Loucy (cell line): Measurements from ENCODE around the gene TGFBR3L.

ENCODE experiments used
- CTCF ChIP-seq: fragments of 200-600 bp; sonication (generic); conservative IDR thresholded peaks from 2 replicates; pipeline ENCODE4 v1.5.1; 2014; ENCODE audit warnings: mild to moderate bottlenecking, antibody characterized with exemption, low read length
- EZH2phosphoT487 ChIP-seq: fragments of 200-600 bp; IDR thresholded peaks from 2 replicates; pipeline ENCODE4 v1.6.1; 2018; ENCODE audit warnings: antibody characterized with exemption, mild to moderate bottlenecking, moderate library complexity, borderline replicate concordance

GRCh38 chr19:7909471-7910067 is 5.1 kb upstream of the TGFBR3L start:
- TF ChIP-seq CTCF (no peak), EZH2phosphoT487 (no peak)
